ENCODE results near the gene L2HGDH. TPM values are rescaled to one million over a fixed set of nuclear protein-coding genes. Genes with fewer than 3 reads are reported as not detected.

The L2HGDH gene
- total RNA-seq = 14.6 and 16.8 TPM in 2 replicates
- long read RNA-seq, full-length matches to known transcripts = 21 of 25 reads
- long read RNA-seq, partial matches to known transcripts = 2 of 25 reads
- long read RNA-seq, other reads (novel, unspliced or antisense) = 2 of 25 reads

- peaks cover 27% of the 10 kb centered on the region for H3K36me3 Mint-ChIP-seq (ENCODE audit: low read depth)
- peak within 1 kb of the TSS; percentile 94 for H3K4me3 Mint-ChIP-seq
- H3K27me3 Mint-ChIP-seq (ENCODE audit: low read depth) = no peaks in the 10 kb centered on the region
- peak within 1 kb of the TSS; percentile 100 for H3K27ac Mint-ChIP-seq (ENCODE audit: unreplicated experiment)
- peaks cover 26% of the 10 kb centered on the region for H3K4me1 Mint-ChIP-seq
- peak; percentile 20 for TF ChIP-seq CTCF (conservative IDR thresholded peaks at IDR 0.05)
- DNase-seq (ENCODE audit: low read depth, low spot score) = peak; percentile 92
- peaks cover 11% of the 10 kb centered on the region for H3K9me3 Mint-ChIP-seq
These were observed at the start of gene L2HGDH, which contains the start of gene DMAC2L for GRCh38 chr14:50311972-50312733. TSS of gene L2HGDH (minus strand) at chr14:50312229. CDS start at chr14:50312150, 79 bp downstream. TSS of gene DMAC2L (plus strand) at chr14:50312324. CDS start at chr14:50321488, 9,164 bp downstream.

GRCh38 chr14:50360851-50361250 is 48.8 kb upstream of the L2HGDH start:
- no peak overlapping the region for H3K4me3 Mint-ChIP-seq
- no peak for TF ChIP-seq CTCF (conservative IDR thresholded peaks at IDR 0.05)
- H3K36me3 Mint-ChIP-seq (ENCODE audit: low read depth) = peaks cover 2% of the 10 kb centered on the region
- DNase-seq (ENCODE audit: low read depth, low spot score) = no peak
- no peak overlapping the region for H3K27ac Mint-ChIP-seq (ENCODE audit: unreplicated experiment)
- H3K4me1 Mint-ChIP-seq = peaks cover 8% of the 10 kb centered on the region
- no peaks in the 10 kb centered on the region for H3K27me3 Mint-ChIP-seq (ENCODE audit: low read depth)
- peaks cover 5% of the 10 kb centered on the region for H3K9me3 Mint-ChIP-seq

- H3K9me3 Mint-ChIP-seq = peaks cover 8% of the 10 kb centered on the region
- H3K36me3 Mint-ChIP-seq (ENCODE audit: low read depth) = peaks cover 6% of the 10 kb centered on the region
- no peak overlapping the region for H3K4me3 Mint-ChIP-seq
- TF ChIP-seq CTCF (conservative IDR thresholded peaks at IDR 0.05) = no peak
- H3K27me3 Mint-ChIP-seq (ENCODE audit: low read depth) = no peaks in the 10 kb centered on the region
- H3K4me1 Mint-ChIP-seq = peaks cover 8% of the 10 kb centered on the region
- no peak for DNase-seq (ENCODE audit: low read depth, low spot score)
- H3K27ac Mint-ChIP-seq (ENCODE audit: unreplicated experiment) = no peak overlapping the region
These were observed 48.1 kb upstream of the L2HGDH start for GRCh38 chr14:50360093-50360492.

- Mint-ChIP-seq H3K9me3 (peaks cover 8% of the 10 kb centered on the region), H3K4me3 (no peak overlapping the region), H3K36me3 (ENCODE audit: low read depth) (peaks cover 6% of the 10 kb centered on the region), H3K27ac (ENCODE audit: unreplicated experiment) (no peak overlapping the region), H3K27me3 (ENCODE audit: low read depth) (no peaks in the 10 kb centered on the region), H3K4me1 (peaks cover 8% of the 10 kb centered on the region)
- no peak for DNase-seq (ENCODE audit: low read depth, low spot score)
- no peak for TF ChIP-seq CTCF (conservative IDR thresholded peaks at IDR 0.05)
These were observed 47.6 kb upstream of the L2HGDH start for GRCh38 chr14:50359631-50360030.

GRCh38 chr14:50357753-50358395 is 45.8 kb upstream of the L2HGDH start:
- Mint-ChIP-seq H3K4me1 (peaks cover 8% of the 10 kb centered on the region), H3K27ac (ENCODE audit: unreplicated experiment) (no peak overlapping the region), H3K27me3 (ENCODE audit: low read depth) (no peaks in the 10 kb centered on the region), H3K9me3 (peaks cover 8% of the 10 kb centered on the region), H3K4me3 (no peak overlapping the region), H3K36me3 (ENCODE audit: low read depth) (peaks cover 6% of the 10 kb centered on the region)
- no peak for TF ChIP-seq CTCF (conservative IDR thresholded peaks at IDR 0.05)
- no peak for DNase-seq (ENCODE audit: low read depth, low spot score)
